IMR-90 (cell line): Measurements from ENCODE around the gene MPP1. TPM values are rescaled to one million over a fixed set of nuclear protein-coding genes. Genes with fewer than 3 reads are reported as not detected.

Source experiments
- ATAC-seq: fragments of 200-7000 bp; cut with Tn5 transposase; 2 replicates; pipeline ENCODE4 v1.9.1; 2020; ENCODE audit warnings: low read depth, mild to moderate bottlenecking, moderate library complexity
- BruUV-seq: library from RNA; stranded (reverse); fragments of 400-500 nt; replicated peaks from 2 replicates; lab custom pipeline; 2021; lab: Mats Ljungman, UMichigan
- CTCF ChIA-PET: fragments of 300-600 bp; formaldehyde crosslinking; extraction: SDS; loops from one replicate; lab custom pipeline; 2021; ENCODE audit warnings: antibody characterized with exemption; lab: Yijun Ruan, JAX
- POLR2A ChIA-PET: fragments of 300-600 bp; sonication (Branson Sonifier 250); formaldehyde crosslinking; loops from one replicate; lab custom pipeline; 2022; ENCODE audit warnings: antibody characterized with exemption; ENCODE audit not compliant: unreplicated experiment; lab: Charles Lee
- DNase-seq: peaks from one replicate; pipeline ENCODE4 v3.0.0; 2013
- H2AFZ ChIP-seq: replicated peaks from 2 replicates; pipeline ENCODE3; 2013; ENCODE audit warnings: low read length, mild to moderate bottlenecking; ENCODE audit not compliant: poor library complexity
- H2AK5ac ChIP-seq: 2 replicates; pipeline ENCODE4 v1.6.1; 2013; ENCODE audit warnings: low read depth, low read length, inconsistent platforms
- H2AK9ac ChIP-seq: replicated peaks from 2 replicates; pipeline ENCODE3; 2013; ENCODE audit warnings: mild to moderate bottlenecking, low read depth, low read length, moderate library complexity; ENCODE audit not compliant: poor library complexity
- H2BK120ac ChIP-seq: 2 replicates; pipeline ENCODE4 v1.6.1; 2013; ENCODE audit warnings: low read depth, low read length, inconsistent platforms
- H2BK15ac ChIP-seq: 3 replicates; pipeline ENCODE4 v1.6.1; 2013; ENCODE audit warnings: low read depth, low read length, inconsistent platforms
- H2BK20ac ChIP-seq: 2 replicates; pipeline ENCODE4 v1.6.1; 2013; ENCODE audit warnings: low read depth, mild to moderate bottlenecking, inconsistent platforms, low read length, moderate library complexity
- H2BK5ac ChIP-seq: 2 replicates; pipeline ENCODE4 v1.6.1; 2013; ENCODE audit warnings: mild to moderate bottlenecking, low read depth, low read length, inconsistent platforms; ENCODE audit not compliant: poor library complexity, severe bottlenecking
- H3K14ac ChIP-seq: replicated peaks from 2 replicates; pipeline ENCODE4 v1.6.1; 2013; ENCODE audit warnings: low read depth, low read length, inconsistent platforms
- H3K18ac ChIP-seq: 2 replicates; pipeline ENCODE4 v1.6.1; 2013; ENCODE audit warnings: low read depth, low read length, control low read depth
- H3K23ac ChIP-seq: 2 replicates; pipeline ENCODE4 v1.6.1; 2013; ENCODE audit warnings: low read depth, low read length, inconsistent platforms
- H3K27ac ChIP-seq: 2 replicates; pipeline ENCODE4 v1.5.1; 2013; ENCODE audit warnings: mild to moderate bottlenecking, control low read depth, low read length; ENCODE audit not compliant: insufficient read depth
- H3K27me3 ChIP-seq: 2 replicates; pipeline ENCODE4 v1.6.1; 2013; ENCODE audit warnings: low read length; ENCODE audit not compliant: control insufficient read depth, insufficient read depth
- H3K36me3 ChIP-seq: 2 replicates; pipeline ENCODE4 v1.6.1; 2013; ENCODE audit warnings: low read length, mixed read lengths; ENCODE audit not compliant: control insufficient read depth, insufficient read depth
- H3K4ac ChIP-seq: 2 replicates; pipeline ENCODE4 v1.6.1; 2013; ENCODE audit warnings: low read depth, low read length, inconsistent platforms
- H3K4me1 ChIP-seq: 2 replicates; pipeline ENCODE4 v1.6.1; 2013; ENCODE audit warnings: low read length, mixed read lengths; ENCODE audit not compliant: control insufficient read depth, insufficient read depth
- H3K4me2 ChIP-seq: 2 replicates; pipeline ENCODE4 v1.6.1; 2013; ENCODE audit warnings: low read depth, mild to moderate bottlenecking, control low read depth, low read length, moderate library complexity
- H3K4me3 ChIP-seq: 2 replicates; pipeline ENCODE4 v1.5.1; 2013; ENCODE audit warnings: low read depth, mild to moderate bottlenecking, control low read depth, low read length, moderate library complexity; ENCODE audit not compliant: insufficient read depth
- H3K56ac ChIP-seq: 2 replicates; pipeline ENCODE4 v1.6.1; 2013; ENCODE audit warnings: low read length, inconsistent platforms; ENCODE audit not compliant: insufficient read depth; ENCODE audit errors: extremely low read depth
- H3K79me1 ChIP-seq, 2 experiments: 2 replicates each; pipeline ENCODE4 v1.6.1; 2013; ENCODE audit warnings: low read length in 2 of 2, inconsistent platforms in 1 of 2, low read depth in 1 of 2
- H3K9ac ChIP-seq: 2 replicates; pipeline ENCODE4 v1.6.1; 2013; ENCODE audit warnings: low read depth, low read length, control low read depth
- H3K9me1 ChIP-seq: 2 replicates; pipeline ENCODE4 v1.6.1; 2013; ENCODE audit warnings: low read length, inconsistent platforms; ENCODE audit not compliant: insufficient read depth
- H3K9me3 ChIP-seq: 2 replicates; pipeline ENCODE4 v1.6.1; 2013; ENCODE audit warnings: low read length; ENCODE audit not compliant: control insufficient read depth, insufficient read depth
- H4K20me1 ChIP-seq: 2 replicates; pipeline ENCODE4 v1.6.1; 2013; ENCODE audit warnings: low read length, inconsistent platforms; ENCODE audit not compliant: insufficient read depth
- H4K5ac ChIP-seq: 2 replicates; pipeline ENCODE4 v1.6.1; 2013; ENCODE audit warnings: mild to moderate bottlenecking, low read depth, low read length, control low read depth
- H4K8ac ChIP-seq, 2 experiments: 2 replicates each; pipeline ENCODE4 v1.6.1; 2013; ENCODE audit warnings: low read depth in 2 of 2, low read length in 2 of 2, control low read depth in 1 of 2, inconsistent platforms in 1 of 2
- H4K91ac ChIP-seq: 2 replicates; pipeline ENCODE4 v1.6.1; 2013; ENCODE audit warnings: low read depth, low read length, inconsistent platforms; ENCODE audit not compliant: insufficient read depth
- BHLHE40 ChIP-seq: fragments of 150-350 bp; IDR thresholded peaks from 2 replicates; pipeline ENCODE4 v1.6.1; 2016; ENCODE audit warnings: mild to moderate bottlenecking, low read depth, low read length
- MAFK ChIP-seq: IDR thresholded peaks from 2 replicates; pipeline ENCODE4 v1.6.1; 2012; ENCODE audit warnings: low read depth, low read length, improper control_type of control experiment
- MXI1 ChIP-seq: IDR thresholded peaks from 2 replicates; pipeline ENCODE4 v1.6.1; 2012; ENCODE audit warnings: low read depth, mild to moderate bottlenecking, low read length, moderate library complexity, borderline replicate concordance
- WGBS, 2 experiments: methylation state at CpG; one replicate each; pipeline versions ENCODE4 v1.1.5 to v1.1.7; 2013; ENCODE audit warnings: missing lambda C conversion rate in 2 of 2; ENCODE audit not compliant: insufficient read length in 1 of 2; ENCODE audit errors: extremely low coverage in 2 of 2; 5-methylcytosine and 5-hydroxymethylcytosine counted together
- dilution Hi-C: fragments of 300-500 bp; cut with HindIII; formaldehyde crosslinking; loops from one replicate; pipeline ENCODE4 v1.14.3; 2018; ENCODE audit warnings: low sequenced_read_pairs; ENCODE audit not compliant: unreplicated experiment
- in situ Hi-C: fragments of 300-500 bp; cut with MboI; formaldehyde crosslinking; loops from 3 replicates; pipeline ENCODE4 v1.14.3; 2019; ENCODE audit warnings: low sequenced_read_pairs, inconsistent platforms, mixed read lengths
- intact Hi-C: fragments of 100-400 bp; cut with micrococcal nuclease; formaldehyde crosslinking; loops from 2 replicates; pipeline ENCODE4 v1.10.0; 2022
- polyA plus RNA-seq, 3 experiments: library from polyadenylated mRNA; depleted of rRNA; stranded (reverse); fragments of >200 nt; gene quantifications; 2 replicates each; pipeline ENCODE4 v1.2.3, GENCODE V29; 2012; ENCODE audit warnings: low replicate concordance in 1 of 3
- total RNA-seq: library from RNA; depleted of rRNA; stranded (reverse); fragments of >200 nt; gene quantifications from 2 replicates; pipeline ENCODE4 v1.2.3, GENCODE V29; 2012

The MPP1 gene
- total and polyA plus RNA-seq, 2 of the 4 experiments (the other 2 are of a cell fraction): 35.2 to 43.0 TPM

- no peak within 1 kb of the TSS for H4K91ac ChIP-seq
- H3K27ac ChIP-seq: peak within 1 kb of the TSS; percentile 55; the same call in 1 of the 2 replicates
- peak within 1 kb of the TSS; percentile 82 for H3K4me3 ChIP-seq
- peak; percentile 72 for ATAC-seq
- H2AK9ac ChIP-seq: no peak within 1 kb of the TSS
- intact Hi-C loops: no loop called here
- no peak within 1 kb of the TSS for H4K8ac ChIP-seq
- H3K14ac ChIP-seq: no peak within 1 kb of the TSS
- no peaks in the 10 kb centered on the region for H3K36me3 ChIP-seq
- H3K56ac ChIP-seq: no peak within 1 kb of the TSS
- in situ Hi-C loops: no loop called here
- H3K79me1 ChIP-seq: no peaks in the 10 kb centered on the region; a peak in 1 of 4 replicates
- H3K18ac ChIP-seq: no peak within 1 kb of the TSS
- H2BK15ac ChIP-seq: no peak within 1 kb of the TSS
- H2BK120ac ChIP-seq: no peak within 1 kb of the TSS; the same call in 1 of the 2 replicates
- H3K4me1 ChIP-seq: no peaks in the 10 kb centered on the region
- H4K5ac ChIP-seq: peak within 1 kb of the TSS; percentile 67; the same call in 1 of the 2 replicates
- no peak within 1 kb of the TSS for H3K4ac ChIP-seq
- peak within 1 kb of the TSS; percentile 85; the same call in 1 of the 2 replicates for H3K23ac ChIP-seq
- H3K9ac ChIP-seq: peak within 1 kb of the TSS; percentile 36
- POLR2A ChIA-PET: no interaction called here
- BruUV-seq: no TSS peak
- dilution Hi-C loops: no loop called here
- 18% methylated on average over 20 of the region's 98 CpGs; no CpG with 5 or more reads in 1 of the 2 experiments for WGBS, 2 experiments
- peak within 1 kb of the TSS; percentile 96 for H3K4me2 ChIP-seq
- peak within 1 kb of the TSS; percentile 88 for H2AFZ ChIP-seq
- TF ChIP-seq MXI1 (0 out of 2 replicates have a peak, but pooled peaks have one; percentile 10), MAFK (peak; percentile 96), BHLHE40 (no peak)
- no peak within 1 kb of the TSS for H2BK5ac ChIP-seq
- H3K27me3 ChIP-seq: peaks cover 2% of the 10 kb centered on the region
- no peak within 1 kb of the TSS for H2AK5ac ChIP-seq
- no peaks in the 10 kb centered on the region for H4K20me1 ChIP-seq
- no peak within 1 kb of the TSS for H2BK20ac ChIP-seq
- H3K9me1 ChIP-seq: no peaks in the 10 kb centered on the region
- H3K9me3 ChIP-seq: no peaks in the 10 kb centered on the region
- CTCF ChIA-PET: interaction anchor here (0.7 to 1.6 kb wide), 3 partner anchors 18 to 82 kb away, joined by 3 read pairs; no protein-coding TSS in a partner anchor
- peak; percentile 31 for DNase-seq
Measured at GRCh38 chrX:154750301-154751202, 54.7 kb downstream of the MPP1 start, which contains the start of gene GAB3. GAB3 (minus strand) TSS chrX:154751077; CDS start chrX:154751025, 52 bp downstream.
